ENCODE measurements around the gene RHPN2. TPM values are rescaled to one million over a fixed set of nuclear protein-coding genes. Genes with fewer than 3 reads are reported as not detected.
A peak's percentile ranks its signal among the peaks of the same experiment; 100 is the strongest.

The RHPN2 gene
- total and polyA plus RNA-seq, 2 of the 13 experiments (the other 11 are each of a cell fraction or from before 2014, with no cell fraction given), result 20.3 to 48.0 TPM

- TF ChIP-seq FOXP1 (IDR thresholded peaks at IDR 0.05) (peak; percentile 68), FOXP1 (CRISPR knock-in tag; IDR thresholded peaks at IDR 0.05) (peak; percentile 88), SP140L (CRISPR knock-in tag; IDR thresholded peaks at IDR 0.05; ENCODE audit: borderline replicate concordance) (no peak), ZBTB25 (CRISPR knock-in tag; IDR thresholded peaks at IDR 0.05) (peak; percentile 61; the same call in 1 of the 2 replicates), NFYB (CRISPR knock-in tag; IDR thresholded peaks at IDR 0.05) (0 out of 2 replicates have a peak, but pooled peaks have one; percentile 12), ZNF780A (CRISPR knock-in tag; IDR thresholded peaks at IDR 0.05) (no peak), ZBTB8A (CRISPR knock-in tag; IDR thresholded peaks at IDR 0.05; ENCODE audit: borderline replicate concordance, low read depth) (peak; percentile 81; the same call in 1 of the 2 replicates), NR2F6 (IDR thresholded peaks at IDR 0.05) (peak; percentile 84), NR2F6 (CRISPR knock-in tag; IDR thresholded peaks at IDR 0.05) (peak; percentile 83), ZC3H4 (CRISPR knock-in tag; IDR thresholded peaks at IDR 0.05; ENCODE audit: borderline replicate concordance) (no peak), ZNF460 (CRISPR knock-in tag; IDR thresholded peaks at IDR 0.05; ENCODE audit: borderline replicate concordance) (peak; percentile 21; the same call in 1 of the 2 replicates), HOMEZ (CRISPR knock-in tag; IDR thresholded peaks at IDR 0.05; ENCODE audit: low read depth) (peak; percentile 53; the same call in 1 of the 2 replicates), GABPA (IDR thresholded peaks at IDR 0.05; ENCODE audit: low read depth, low read length) (no peak), GABPA (CRISPR knock-in tag; IDR thresholded peaks at IDR 0.05; ENCODE audit: low read depth) (peak; percentile 34; the same call in 1 of the 2 replicates), BATF2 (CRISPR knock-in tag; IDR thresholded peaks at IDR 0.05) (no peak), ZNF343 (CRISPR knock-in tag; IDR thresholded peaks at IDR 0.05) (0 out of 2 replicates have a peak, but pooled peaks have one; percentile 44), ZBTB20 (CRISPR knock-in tag; IDR thresholded peaks at IDR 0.05; ENCODE audit: borderline replicate concordance, low read depth) (peak; percentile 87), E2F5 (CRISPR knock-in tag; conservative IDR thresholded peaks at IDR 0.05) (no peak), TEAD3 (CRISPR knock-in tag; optimal IDR thresholded peaks at IDR 0.05; ENCODE audit: borderline replicate concordance) (peak; percentile 85), RXRA (CRISPR knock-in tag; IDR thresholded peaks at IDR 0.05) (peak; percentile 98), ZNF101 (CRISPR knock-in tag; IDR thresholded peaks at IDR 0.05; ENCODE audit: borderline replicate concordance, low read depth) (peak; percentile 77; the same call in 1 of the 2 replicates), ELK4 (CRISPR knock-in tag; IDR thresholded peaks at IDR 0.05; ENCODE audit: borderline replicate concordance) (no peak), ZNF746 (CRISPR knock-in tag; IDR thresholded peaks at IDR 0.05) (peak; percentile 88), HDAC1 (CRISPR knock-in tag; IDR thresholded peaks at IDR 0.05) (peak; percentile 75), ZEB1 (IDR thresholded peaks at IDR 0.05; ENCODE audit: insufficient replicate concordance, low read depth) (no peak), CEBPG (CRISPR knock-in tag; IDR thresholded peaks at IDR 0.05) (peak; percentile 60), CBX5 (CRISPR knock-in tag; IDR thresholded peaks at IDR 0.05; ENCODE audit: borderline replicate concordance) (0 out of 2 replicates have a peak, but pooled peaks have one; percentile 53)
These were observed 23.5 kb downstream of the RHPN2 start (continued) for GRCh38 chr19:33040994-33041827.

Data from HepG2 (cell line).